Caco-2 (cell line): ENCODE measurements around the gene PTK6. TPM values are rescaled to one million over a fixed set of nuclear protein-coding genes. Genes with fewer than 3 reads are reported as not detected.

Source experiments
- BruUV-seq: library from RNA; stranded (reverse); fragments of 400-500 nt; replicated peaks from 2 replicates; lab custom pipeline; 2021; lab: Mats Ljungman, UMichigan
- CTCF ChIA-PET: fragments of 300-600 bp; sonication (Branson Sonifier 250); formaldehyde crosslinking; loops from one replicate; lab custom pipeline; 2022; ENCODE audit warnings: antibody characterized with exemption; lab: Charles Lee
- POLR2A ChIA-PET: fragments of 300-600 bp; sonication (Branson Sonifier 250); formaldehyde crosslinking; loops from one replicate; lab custom pipeline; 2022; ENCODE audit warnings: antibody characterized with exemption; lab: Charles Lee
- DNase-seq, 2 experiments: peaks; one replicate each; pipeline versions ENCODE4 v3.0.0 to v3.0.0-alpha.2; 2020 to 2022
- H3K27me3 ChIP-seq: replicated peaks from 2 replicates; pipeline ENCODE4 v1.6.0; 2011; ENCODE audit warnings: low read length; ENCODE audit not compliant: control insufficient read depth, insufficient read depth
- H3K36me3 ChIP-seq: 2 replicates; pipeline ENCODE4 v1.5.1; 2011; ENCODE audit warnings: low read length; ENCODE audit not compliant: control insufficient read depth, insufficient read depth
- H3K4me1 ChIP-seq: fragments of 250-450 bp; sonication (Bioruptor Pico); 2 replicates; pipeline ENCODE4 v1.5.1; 2020; ENCODE audit warnings: mild to moderate bottlenecking
- H3K4me3 ChIP-seq: 2 replicates; pipeline ENCODE4 v1.5.1; 2011; ENCODE audit warnings: low read depth, mild to moderate bottlenecking, control low read depth, low read length
- H3K9me3 ChIP-seq: fragments of 250-450 bp; sonication (Bioruptor Pico); 2 replicates; pipeline ENCODE4 v1.5.1; 2020; ENCODE audit warnings: mild to moderate bottlenecking, moderate library complexity
- H3K27ac Mint-ChIP-seq: one replicate; pipeline ENCODE4 v1.8.0; 2022; ENCODE audit warnings: mixed read lengths; ENCODE audit not compliant: unreplicated experiment
- H3K27me3 Mint-ChIP-seq: one replicate; pipeline ENCODE4 v1.8.0; 2022; ENCODE audit warnings: mixed read lengths; ENCODE audit not compliant: insufficient read depth, unreplicated experiment
- H3K36me3 Mint-ChIP-seq: one replicate; pipeline ENCODE4 v1.8.0; 2022; ENCODE audit warnings: mild to moderate bottlenecking, mixed read lengths; ENCODE audit not compliant: insufficient read depth, unreplicated experiment
- H3K4me1 Mint-ChIP-seq: one replicate; pipeline ENCODE4 v1.8.0; 2022; ENCODE audit warnings: low read depth, mixed read lengths; ENCODE audit not compliant: unreplicated experiment
- H3K4me3 Mint-ChIP-seq: one replicate; pipeline ENCODE4 v1.8.0; 2022; ENCODE audit warnings: mild to moderate bottlenecking, moderate library complexity, mixed read lengths; ENCODE audit not compliant: unreplicated experiment
- H3K9me3 Mint-ChIP-seq: one replicate; pipeline ENCODE4 v1.8.0; 2022; ENCODE audit warnings: mixed read lengths; ENCODE audit not compliant: unreplicated experiment
- CTCF ChIP-seq, 2 experiments: fragments of 200-600 bp in 1 of 2; IDR thresholded peaks; 1 replicate in 1 of 2; 2 replicates in 1 of 2; pipeline versions ENCODE4 v1.5.1 to v1.8.0; 2011 to 2022; ENCODE audit warnings: antibody characterized with exemption in 1 of 2, control low read depth in 1 of 2, inconsistent platforms in 1 of 2, low read depth in 1 of 2, low read length in 1 of 2, mild to moderate bottlenecking in 1 of 2, moderate library complexity in 1 of 2; ENCODE audit not compliant: insufficient read depth in 1 of 2, severe bottlenecking in 1 of 2, unreplicated experiment in 1 of 2
- intact Hi-C: fragments of 100-400 bp; cut with micrococcal nuclease; formaldehyde crosslinking; loops from one replicate; pipeline ENCODE4 v1.10.0; 2022; ENCODE audit not compliant: unreplicated experiment
- total RNA-seq: library from RNA; stranded (reverse); gene quantifications from 2 replicates; pipeline ENCODE4 v1.2.3, GENCODE V29; 2022

PTK6 gene
- total RNA-seq, 1 experiment from 2014 or later, result 0.64 TPM

- no peaks in the 10 kb centered on the region for H3K9me3 ChIP-seq
- Mint-ChIP-seq H3K4me1 (no peaks in the 10 kb centered on the region), H3K36me3 (no peaks in the 10 kb centered on the region), H3K27me3 (peaks cover 19% of the 10 kb centered on the region), H3K9me3 (no peaks in the 10 kb centered on the region), H3K27ac (no peak overlapping the region), H3K4me3 (no peak overlapping the region)
- ChIA-PET CTCF (no interaction called here), POLR2A (no interaction called here)
- H3K27me3 ChIP-seq, result no peaks in the 10 kb centered on the region; the same call in none of the 2 replicates
- no peaks in the 10 kb centered on the region for H3K36me3 ChIP-seq
- no peak for TF ChIP-seq CTCF (IDR thresholded peaks at IDR 0.05; ENCODE audit: insufficient read depth in 1 of 2, low read depth in 1 of 2, low read length in 1 of 2, severe bottlenecking in 1 of 2, unreplicated experiment in 1 of 2)
- intact Hi-C loops, result no loop called here
- DNase-seq, result no peak
- H3K4me1 ChIP-seq, result no peaks in the 10 kb centered on the region
- no peak overlapping the region for H3K4me3 ChIP-seq
- BruUV-seq, result no TSS peak
These were observed 24.0 kb downstream of the PTK6 start for GRCh38 chr20:63513207-63513606.

DNA sequence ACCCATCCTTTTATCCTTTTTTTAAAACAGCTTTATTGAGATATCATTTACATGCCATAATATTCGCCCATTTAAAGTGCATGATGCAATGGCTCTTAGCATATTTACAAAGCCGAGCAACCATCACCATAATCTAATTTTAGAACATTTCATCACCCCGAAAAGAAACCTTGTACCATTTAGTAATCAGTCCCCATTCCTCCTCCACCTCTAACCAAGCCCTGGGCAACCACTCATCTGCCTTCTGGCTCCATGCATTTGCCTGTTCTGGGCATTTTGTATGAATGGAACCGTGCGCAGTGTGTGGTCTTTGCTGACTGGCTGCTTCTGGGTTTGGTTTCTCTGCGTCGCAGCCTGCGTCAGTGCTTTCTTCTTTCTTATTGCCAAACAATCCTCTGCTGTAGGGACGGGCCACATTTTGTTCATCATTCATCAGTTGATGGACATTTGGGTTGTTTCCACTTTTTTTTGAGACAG is 28.1 kb downstream of the PTK6 start:
- peaks cover 27% of the 10 kb centered on the region for H3K27me3 Mint-ChIP-seq

More for the DNA sequence above, 28.1 kb downstream of the PTK6 start:
- no peak for TF ChIP-seq CTCF (IDR thresholded peaks at IDR 0.05; ENCODE audit: insufficient read depth in 1 of 2, low read depth in 1 of 2, low read length in 1 of 2, severe bottlenecking in 1 of 2, unreplicated experiment in 1 of 2)
- no peak overlapping the region for H3K4me3 ChIP-seq
- CTCF ChIA-PET, result interaction anchor here (0.7 to 1.5 kb wide), 3 partner anchors 12 to 685 kb away, joined by 4 to 6 read pairs (median 4); partner anchors contain the start of gene PPDPF
- DNase-seq, result no peak
- BruUV-seq, result no TSS peak
- H3K9me3 Mint-ChIP-seq, result no peaks in the 10 kb centered on the region
- no peak overlapping the region for H3K27ac Mint-ChIP-seq
- H3K4me1 ChIP-seq, result no peaks in the 10 kb centered on the region
- intact Hi-C loops, result no loop called here
- no peak overlapping the region for H3K4me3 Mint-ChIP-seq
- no peaks in the 10 kb centered on the region for H3K36me3 ChIP-seq
- no peaks in the 10 kb centered on the region; the same call in none of the 2 replicates for H3K27me3 ChIP-seq
- H3K9me3 ChIP-seq, result no peaks in the 10 kb centered on the region
- H3K4me1 Mint-ChIP-seq, result no peaks in the 10 kb centered on the region
- POLR2A ChIA-PET, result interaction anchor here (0.7 kb wide), 1 partner anchor 42 kb away, joined by 6 read pairs; no protein-coding TSS in a partner anchor
- H3K36me3 Mint-ChIP-seq, result no peaks in the 10 kb centered on the region
